Measurements from ENCODE around the gene B3GNT3. TPM values are rescaled to one million over a fixed set of nuclear protein-coding genes. Genes with fewer than 3 reads are reported as not detected.

B3GNT3 gene
- total and polyA plus RNA-seq, 9 of the 15 experiments (the other 6 are each of a cell fraction or from before 2014, with no cell fraction given): 0.06 to 0.11 (median 0.07) TPM; not detected in 6

DNA sequence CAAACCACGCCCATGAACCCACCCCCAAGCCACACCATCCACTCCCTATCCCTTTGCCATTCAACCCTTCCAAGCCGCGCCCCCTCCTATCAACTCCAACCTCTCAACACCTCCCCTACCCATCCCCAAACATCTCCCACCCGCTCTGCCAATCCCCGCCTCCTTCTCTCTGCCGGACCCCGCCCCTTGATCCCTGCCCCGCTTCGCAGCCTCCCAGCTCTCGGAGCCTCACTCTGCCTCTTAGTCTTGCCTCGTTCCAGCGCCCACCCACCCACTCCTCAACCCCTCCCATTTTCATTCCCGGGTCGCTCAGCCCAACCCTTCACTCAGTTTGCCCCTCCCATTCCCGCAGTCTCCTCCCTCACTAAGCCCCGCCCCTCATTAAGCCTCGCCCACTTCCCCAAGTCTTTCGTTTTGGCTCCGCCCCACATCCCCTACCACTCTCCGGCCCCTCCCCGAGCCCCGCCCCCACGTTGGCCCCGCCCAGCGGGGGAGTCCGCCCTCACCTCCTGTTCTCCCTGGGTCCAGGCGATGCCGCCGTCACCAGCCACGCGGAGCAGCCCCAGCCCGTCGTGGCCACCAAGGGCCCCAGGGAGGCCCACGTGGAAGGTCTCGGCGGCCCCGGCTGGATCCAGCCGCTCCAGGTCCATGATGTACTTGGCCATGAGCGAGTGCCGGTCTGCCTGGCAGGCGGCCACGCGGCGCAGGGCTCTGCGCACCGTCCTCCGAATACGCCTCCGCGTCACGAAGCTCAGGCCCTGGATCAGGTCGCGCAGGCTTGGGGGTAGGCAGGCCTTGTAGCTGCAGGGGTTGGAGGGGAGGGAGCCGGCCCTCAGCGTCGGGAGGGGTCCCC, 47.1 kb downstream of the B3GNT3 start (continued):
- TF ChIP-seq, protein P1, sequence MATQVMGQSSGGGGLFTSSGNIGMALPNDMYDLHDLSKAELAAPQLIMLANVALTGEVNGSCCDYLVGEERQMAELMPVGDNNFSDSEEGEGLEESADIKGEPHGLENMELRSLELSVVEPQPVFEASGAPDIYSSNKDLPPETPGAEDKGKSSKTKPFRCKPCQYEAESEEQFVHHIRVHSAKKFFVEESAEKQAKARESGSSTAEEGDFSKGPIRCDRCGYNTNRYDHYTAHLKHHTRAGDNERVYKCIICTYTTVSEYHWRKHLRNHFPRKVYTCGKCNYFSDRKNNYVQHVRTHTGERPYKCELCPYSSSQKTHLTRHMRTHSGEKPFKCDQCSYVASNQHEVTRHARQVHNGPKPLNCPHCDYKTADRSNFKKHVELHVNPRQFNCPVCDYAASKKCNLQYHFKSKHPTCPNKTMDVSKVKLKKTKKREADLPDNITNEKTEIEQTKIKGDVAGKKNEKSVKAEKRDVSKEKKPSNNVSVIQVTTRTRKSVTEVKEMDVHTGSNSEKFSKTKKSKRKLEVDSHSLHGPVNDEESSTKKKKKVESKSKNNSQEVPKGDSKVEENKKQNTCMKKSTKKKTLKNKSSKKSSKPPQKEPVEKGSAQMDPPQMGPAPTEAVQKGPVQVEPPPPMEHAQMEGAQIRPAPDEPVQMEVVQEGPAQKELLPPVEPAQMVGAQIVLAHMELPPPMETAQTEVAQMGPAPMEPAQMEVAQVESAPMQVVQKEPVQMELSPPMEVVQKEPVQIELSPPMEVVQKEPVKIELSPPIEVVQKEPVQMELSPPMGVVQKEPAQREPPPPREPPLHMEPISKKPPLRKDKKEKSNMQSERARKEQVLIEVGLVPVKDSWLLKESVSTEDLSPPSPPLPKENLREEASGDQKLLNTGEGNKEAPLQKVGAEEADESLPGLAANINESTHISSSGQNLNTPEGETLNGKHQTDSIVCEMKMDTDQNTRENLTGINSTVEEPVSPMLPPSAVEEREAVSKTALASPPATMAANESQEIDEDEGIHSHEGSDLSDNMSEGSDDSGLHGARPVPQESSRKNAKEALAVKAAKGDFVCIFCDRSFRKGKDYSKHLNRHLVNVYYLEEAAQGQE (IDR thresholded peaks at IDR 0.05; ENCODE audit: borderline replicate concordance): peak; percentile 71
- TF ChIP-seq, protein P1 (CRISPR knock-in tag; IDR thresholded peaks at IDR 0.05; ENCODE audit: low read depth): 0 out of 2 replicates have a peak, but pooled peaks have one; percentile 23
- TF ChIP-seq KDM2B (CRISPR knock-in tag; IDR thresholded peaks at IDR 0.05) (peak; percentile 65), NFRKB (IDR thresholded peaks at IDR 0.05; ENCODE audit: low read depth) (no peak), CTBP1 (IDR thresholded peaks at IDR 0.05; ENCODE audit: borderline replicate concordance) (peak; percentile 22; the same call in 1 of the 2 replicates), MEF2A (IDR thresholded peaks at IDR 0.05; ENCODE audit: control insufficient read depth, low read depth, low read length) (no peak), MCM7 (IDR thresholded peaks at IDR 0.05) (no peak), ZNF140 (CRISPR knock-in tag; IDR thresholded peaks at IDR 0.05) (no peak), HDAC1 (IDR thresholded peaks at IDR 0.05) (peak in 1 of 2 experiments; percentile 85; a peak in 2 of 4 replicates), BRCA1 (IDR thresholded peaks at IDR 0.05) (no peak), BRCA1 (CRISPR knock-in tag; IDR thresholded peaks at IDR 0.05) (no peak), ZNF699 (CRISPR knock-in tag; IDR thresholded peaks at IDR 0.05; ENCODE audit: insufficient replicate concordance) (no peak), ZBTB7A (IDR thresholded peaks at IDR 0.05; ENCODE audit: borderline replicate concordance, control insufficient read depth, low read depth, low read length) (peak; percentile 82)
- TF ChIP-seq, protein P2, sequence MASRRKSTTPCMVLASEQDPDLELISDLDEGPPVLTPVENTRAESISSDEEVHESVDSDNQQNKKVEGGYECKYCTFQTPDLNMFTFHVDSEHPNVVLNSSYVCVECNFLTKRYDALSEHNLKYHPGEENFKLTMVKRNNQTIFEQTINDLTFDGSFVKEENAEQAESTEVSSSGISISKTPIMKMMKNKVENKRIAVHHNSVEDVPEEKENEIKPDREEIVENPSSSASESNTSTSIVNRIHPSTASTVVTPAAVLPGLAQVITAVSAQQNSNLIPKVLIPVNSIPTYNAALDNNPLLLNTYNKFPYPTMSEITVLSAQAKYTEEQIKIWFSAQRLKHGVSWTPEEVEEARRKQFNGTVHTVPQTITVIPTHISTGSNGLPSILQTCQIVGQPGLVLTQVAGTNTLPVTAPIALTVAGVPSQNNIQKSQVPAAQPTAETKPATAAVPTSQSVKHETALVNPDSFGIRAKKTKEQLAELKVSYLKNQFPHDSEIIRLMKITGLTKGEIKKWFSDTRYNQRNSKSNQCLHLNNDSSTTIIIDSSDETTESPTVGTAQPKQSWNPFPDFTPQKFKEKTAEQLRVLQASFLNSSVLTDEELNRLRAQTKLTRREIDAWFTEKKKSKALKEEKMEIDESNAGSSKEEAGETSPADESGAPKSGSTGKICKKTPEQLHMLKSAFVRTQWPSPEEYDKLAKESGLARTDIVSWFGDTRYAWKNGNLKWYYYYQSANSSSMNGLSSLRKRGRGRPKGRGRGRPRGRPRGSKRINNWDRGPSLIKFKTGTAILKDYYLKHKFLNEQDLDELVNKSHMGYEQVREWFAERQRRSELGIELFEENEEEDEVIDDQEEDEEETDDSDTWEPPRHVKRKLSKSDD (conservative IDR thresholded peaks at IDR 0.05; ENCODE audit: low read length): no peak
- TF ChIP-seq, protein P3, sequence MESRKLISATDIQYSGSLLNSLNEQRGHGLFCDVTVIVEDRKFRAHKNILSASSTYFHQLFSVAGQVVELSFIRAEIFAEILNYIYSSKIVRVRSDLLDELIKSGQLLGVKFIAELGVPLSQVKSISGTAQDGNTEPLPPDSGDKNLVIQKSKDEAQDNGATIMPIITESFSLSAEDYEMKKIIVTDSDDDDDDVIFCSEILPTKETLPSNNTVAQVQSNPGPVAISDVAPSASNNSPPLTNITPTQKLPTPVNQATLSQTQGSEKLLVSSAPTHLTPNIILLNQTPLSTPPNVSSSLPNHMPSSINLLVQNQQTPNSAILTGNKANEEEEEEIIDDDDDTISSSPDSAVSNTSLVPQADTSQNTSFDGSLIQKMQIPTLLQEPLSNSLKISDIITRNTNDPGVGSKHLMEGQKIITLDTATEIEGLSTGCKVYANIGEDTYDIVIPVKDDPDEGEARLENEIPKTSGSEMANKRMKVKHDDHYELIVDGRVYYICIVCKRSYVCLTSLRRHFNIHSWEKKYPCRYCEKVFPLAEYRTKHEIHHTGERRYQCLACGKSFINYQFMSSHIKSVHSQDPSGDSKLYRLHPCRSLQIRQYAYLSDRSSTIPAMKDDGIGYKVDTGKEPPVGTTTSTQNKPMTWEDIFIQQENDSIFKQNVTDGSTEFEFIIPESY (CRISPR knock-in tag; IDR thresholded peaks at IDR 0.05): peak; percentile 88

Measured in K562 (cell line).